Right lobe of liver (tissue), 6 donors: ENCODE data around the gene KRT39. TPM values are rescaled to one million over a fixed set of nuclear protein-coding genes. Genes with fewer than 3 reads are reported as not detected.

Experiments used
- ATAC-seq, 4 donors: fragments of 200-7000 bp; cut with Tn5 transposase; one replicate each; pipeline ENCODE4 v1.9.1; 2020; ENCODE audit warnings: mild to moderate bottlenecking in 4 of 4, moderate library complexity in 4 of 4
- DNase-seq, 3 donors: peaks; one replicate each; pipeline ENCODE4 v3.0.0-alpha.2; 2020
- H3K27ac ChIP-seq, 3 donors: fragments of 200-600 bp; one replicate each; pipeline ENCODE4 v1.8.0; 2022
- H3K27me3 ChIP-seq, 2 donors: fragments of 200-600 bp; one replicate each; pipeline ENCODE4 v1.8.0; 2022
- H3K36me3 ChIP-seq, 4 donors: fragments of 200-600 bp; sonication (generic) in 1 of 4; one replicate each; pipeline versions ENCODE4 v1.5.1 to v1.8.0; 2017 to 2022; ENCODE audit warnings: control low read depth in 1 of 4
- H3K4me1 ChIP-seq, 4 donors: fragments of 200-600 bp; sonication (generic) in 1 of 4; one replicate each; pipeline versions ENCODE4 v1.5.1 to v1.8.0; 2017 to 2022; ENCODE audit warnings: control low read depth in 1 of 4
- H3K4me3 ChIP-seq, 3 donors: fragments of 200-600 bp; one replicate each; pipeline ENCODE4 v1.8.0; 2022
- H3K9me3 ChIP-seq, 4 donors: fragments of 200-600 bp; sonication (generic) in 1 of 4; one replicate each; pipeline versions ENCODE4 v1.5.1 to v1.8.0; 2017 to 2022; ENCODE audit warnings: control low read depth in 1 of 4
- CTCF ChIP-seq, 4 donors: fragments of 200-600 bp in 3 of 4; fragments of 450-650 bp in 1 of 4; IDR thresholded peaks; one replicate each; pipeline versions ENCODE4 v1.5.1 to v1.8.0; 2016 to 2022; ENCODE audit warnings: antibody characterized with exemption in 4 of 4, mild to moderate bottlenecking in 2 of 4
- POLR2A ChIP-seq: fragments of 450-650 bp; IDR thresholded peaks from one replicate; pipeline ENCODE4 v1.6.1; 2017; ENCODE audit warnings: antibody characterized with exemption, mild to moderate bottlenecking
- WGBS: methylation state at CpG from one replicate; pipeline ENCODE4 v1.1.6; 2018; ENCODE audit warnings: low coverage, low lambda C conversion rate; ENCODE audit not compliant: insufficient coverage; ENCODE audit errors: missing lambda C conversion rate; 5-methylcytosine and 5-hydroxymethylcytosine counted together
- intact Hi-C, 2 donors: fragments of 100-400 bp; cut with DNase I; formaldehyde crosslinking; loops; one replicate each; pipeline versions ENCODE4 v1.11.2 to v1.14.1; 2022
- total RNA-seq, 6 experiments: library from RNA; depleted of rRNA in 2 of 6; stranded (reverse); fragments of >200 nt in 2 of 6; fragmentation: NEBNext Ultra II Directional in 3 of 6; extraction: Animal tissue kit (Norgen Biotek cat#: 25700) in 3 of 6; gene quantifications; one replicate each; pipeline versions ENCODE4 v1.1.0 to v1.2.4, GENCODE V29; 2016 to 2023
- donor health status: DM: no; HTN: yes; CAD: no.
- donor health status: DM: no; HTN: no; CAD: no.
- donor health status: DM: no; HTN: no; CAD: no.
- donor health status: DM: no; HTN: yes; CAD: no.
- donor health status: DM: no; HTN: yes; CAD: no.

KRT39 gene
- total RNA-seq, 6 experiments from 2014 or later: not detected

- Histone ChIP-seq H3K4me3 (no peak overlapping the region), H3K9me3 (no peaks in the 10 kb centered on the region), H3K27me3 (no peaks in the 10 kb centered on the region), H3K36me3 (no peaks in the 10 kb centered on the region), H3K4me1 (peaks cover 0 to 3% (median 0%) of the 10 kb centered on the region in 4 donors), H3K27ac (no peak overlapping the region)
- intact Hi-C loops: no loop called here
- no peak for DNase-seq
- TF ChIP-seq CTCF (IDR thresholded peaks at IDR 0.05): no peak
- TF ChIP-seq POLR2A: no peak
- WGBS: 64% methylated on average over 11 of the region's 12 CpGs
- no peak for ATAC-seq
Observed at GRCh38 chr17:40958086-40958953, 8.4 kb downstream of the KRT39 start.

- Histone ChIP-seq H3K4me1 (peaks cover 0 to 3% (median 0%) of the 10 kb centered on the region in 4 donors), H3K27me3 (no peaks in the 10 kb centered on the region), H3K4me3 (no peak overlapping the region), H3K9me3 (no peaks in the 10 kb centered on the region), H3K27ac (no peak overlapping the region), H3K36me3 (no peaks in the 10 kb centered on the region)
- ATAC-seq (peak in 1 of 4 donors; percentile 81), DNase-seq (no peak)
- 33% methylated on average over 7 of the region's 8 CpGs for WGBS
- TF ChIP-seq POLR2A (no peak), CTCF (IDR thresholded peaks at IDR 0.05) (no peak)
- intact Hi-C loops: no loop called here
Observed at GRCh38 chr17:40956401-40957254, 10.1 kb downstream of the KRT39 start.

GRCh38 chr17:40953881-40954280, 12.9 kb downstream of the KRT39 start:
- H3K9me3 ChIP-seq: no peaks in the 10 kb centered on the region
- no peaks in the 10 kb centered on the region for H3K27me3 ChIP-seq
- H3K27ac ChIP-seq: no peak overlapping the region
- H3K4me3 ChIP-seq: no peak overlapping the region
- intact Hi-C loops: no loop called here
- ATAC-seq (peak in 1 of 4 donors; percentile 69), DNase-seq (no peak)
- TF ChIP-seq CTCF (IDR thresholded peaks at IDR 0.05) (no peak), POLR2A (no peak)
- WGBS: 31% methylated on average over 2 of the region's 2 CpGs
- peaks cover 0 to 3% (median 0%) of the 10 kb centered on the region in 4 donors for H3K4me1 ChIP-seq
- no peaks in the 10 kb centered on the region for H3K36me3 ChIP-seq

- H3K27me3 ChIP-seq: no peaks in the 10 kb centered on the region
- DNase-seq (no peak), ATAC-seq (peak in 1 of 4 donors; percentile 21)
- WGBS: 45% methylated on average over 1 of the region's 1 CpG
- TF ChIP-seq POLR2A (no peak), CTCF (IDR thresholded peaks at IDR 0.05) (no peak)
- intact Hi-C loops: no loop called here
- no peak overlapping the region for H3K4me3 ChIP-seq
- H3K27ac ChIP-seq: no peak overlapping the region
- H3K9me3 ChIP-seq: no peaks in the 10 kb centered on the region
- peaks cover 0 to 3% (median 0%) of the 10 kb centered on the region in 4 donors for H3K4me1 ChIP-seq
- H3K36me3 ChIP-seq: no peaks in the 10 kb centered on the region
Observed at GRCh38 chr17:40952661-40953060, 14.1 kb downstream of the KRT39 start.
